Lower leg skin (tissue), 3 donors: Measurements from ENCODE around the gene STOML1.

Experiments used
- CTCF ChIP-seq, 3 donors: fragments of 450-650 bp; IDR thresholded peaks; one replicate each; pipeline ENCODE4 v1.5.1; 2016; ENCODE audit warnings: antibody characterized with exemption in 3 of 3, mild to moderate bottlenecking in 3 of 3, moderate library complexity in 2 of 3
- POLR2A ChIP-seq, 2 donors: fragments of 450-650 bp; IDR thresholded peaks; one replicate each; pipeline ENCODE4 v1.6.1; 2016 to 2017; ENCODE audit warnings: antibody characterized with exemption in 2 of 2, mild to moderate bottlenecking in 1 of 2, moderate library complexity in 1 of 2

- TF ChIP-seq CTCF (IDR thresholded peaks at IDR 0.05) (no peak), POLR2A (IDR thresholded peaks at IDR 0.05) (no peak)
Observed at GRCh38 chr15:74039656-74040010, 47.5 kb upstream of the STOML1 start.
